Fibroblast of lung (primary cell): ENCODE results near the gene ATP11C.

Experiments used
- EZH2 ChIP-seq: IDR thresholded peaks from 2 replicates; pipeline ENCODE4 v1.5.1; 2012; ENCODE audit warnings: low read length, control low read depth, mild to moderate bottlenecking; ENCODE audit errors: missing control alignments
- TF ChIP-seq, protein P1 (sequence below), 2 donors: IDR thresholded peaks in 1 of 2; conservative IDR thresholded peaks in 1 of 2; 1 replicate in 1 of 2; 2 replicates in 1 of 2; pipeline ENCODE4 v1.5.1; 2011 to 2012; ENCODE audit warnings: low read length in 2 of 2, control low read depth in 1 of 2, inconsistent platforms in 1 of 2, low read depth in 1 of 2, mild to moderate bottlenecking in 1 of 2

DNA sequence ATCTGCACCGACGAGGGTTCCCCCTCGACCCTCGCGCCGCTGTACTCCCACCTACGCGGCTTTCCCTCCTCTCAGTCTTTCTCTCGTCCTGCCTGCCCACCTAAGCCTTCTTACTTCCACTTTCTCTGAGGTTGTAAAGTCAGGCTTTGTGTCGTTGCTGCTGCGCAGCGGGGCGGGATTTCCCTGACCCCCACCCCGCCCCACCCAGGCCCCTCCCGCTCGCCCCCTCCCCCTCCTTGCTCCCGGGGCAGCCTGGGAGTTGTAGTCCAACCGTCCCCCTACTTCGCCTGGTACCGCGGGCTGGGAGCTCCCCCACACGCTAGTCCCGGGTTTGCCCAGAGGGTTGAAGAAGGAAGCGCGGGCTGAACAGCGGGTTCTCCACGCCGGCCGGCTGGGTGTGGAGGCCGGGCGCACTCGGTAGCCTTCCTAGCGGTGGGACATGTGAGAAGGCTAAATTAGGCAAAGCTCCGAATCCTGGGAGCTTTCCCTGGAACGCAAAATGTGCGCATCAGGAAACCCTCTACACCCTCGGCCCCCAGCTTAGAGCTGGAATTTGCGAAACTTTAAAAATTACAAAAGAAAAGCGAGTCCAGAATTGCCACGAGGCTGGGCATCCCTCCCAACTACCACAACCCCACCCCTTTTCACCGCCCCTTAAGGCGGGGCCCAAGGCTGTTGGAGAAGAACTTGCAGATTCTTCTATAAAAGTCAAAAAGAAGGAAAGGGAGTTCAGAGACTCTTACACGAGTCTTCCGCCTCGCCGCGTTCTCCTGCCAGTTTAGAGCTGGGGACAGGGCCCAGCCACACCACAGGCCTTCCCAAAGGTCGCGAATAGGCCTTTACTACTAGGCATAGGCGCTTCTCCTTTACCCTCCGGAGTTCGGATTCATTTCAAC lies at the start of gene ATP11C:
- TF ChIP-seq, protein P1, sequence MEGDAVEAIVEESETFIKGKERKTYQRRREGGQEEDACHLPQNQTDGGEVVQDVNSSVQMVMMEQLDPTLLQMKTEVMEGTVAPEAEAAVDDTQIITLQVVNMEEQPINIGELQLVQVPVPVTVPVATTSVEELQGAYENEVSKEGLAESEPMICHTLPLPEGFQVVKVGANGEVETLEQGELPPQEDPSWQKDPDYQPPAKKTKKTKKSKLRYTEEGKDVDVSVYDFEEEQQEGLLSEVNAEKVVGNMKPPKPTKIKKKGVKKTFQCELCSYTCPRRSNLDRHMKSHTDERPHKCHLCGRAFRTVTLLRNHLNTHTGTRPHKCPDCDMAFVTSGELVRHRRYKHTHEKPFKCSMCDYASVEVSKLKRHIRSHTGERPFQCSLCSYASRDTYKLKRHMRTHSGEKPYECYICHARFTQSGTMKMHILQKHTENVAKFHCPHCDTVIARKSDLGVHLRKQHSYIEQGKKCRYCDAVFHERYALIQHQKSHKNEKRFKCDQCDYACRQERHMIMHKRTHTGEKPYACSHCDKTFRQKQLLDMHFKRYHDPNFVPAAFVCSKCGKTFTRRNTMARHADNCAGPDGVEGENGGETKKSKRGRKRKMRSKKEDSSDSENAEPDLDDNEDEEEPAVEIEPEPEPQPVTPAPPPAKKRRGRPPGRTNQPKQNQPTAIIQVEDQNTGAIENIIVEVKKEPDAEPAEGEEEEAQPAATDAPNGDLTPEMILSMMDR (conservative IDR thresholded peaks at IDR 0.05 in 1 of 2, IDR thresholded peaks at IDR 0.05 in 1 of 2; ENCODE audit: low read depth in 1 of 2, low read length in 2 of 2), result no peak
- no peak for TF ChIP-seq EZH2
